ENCODE results near the gene HS3ST5. TPM values are rescaled to one million over a fixed set of nuclear protein-coding genes. Genes with fewer than 3 reads are reported as not detected.

Gene HS3ST5
- total RNA-seq, 1 experiment from 2014 or later: 8.7 TPM

DNA sequence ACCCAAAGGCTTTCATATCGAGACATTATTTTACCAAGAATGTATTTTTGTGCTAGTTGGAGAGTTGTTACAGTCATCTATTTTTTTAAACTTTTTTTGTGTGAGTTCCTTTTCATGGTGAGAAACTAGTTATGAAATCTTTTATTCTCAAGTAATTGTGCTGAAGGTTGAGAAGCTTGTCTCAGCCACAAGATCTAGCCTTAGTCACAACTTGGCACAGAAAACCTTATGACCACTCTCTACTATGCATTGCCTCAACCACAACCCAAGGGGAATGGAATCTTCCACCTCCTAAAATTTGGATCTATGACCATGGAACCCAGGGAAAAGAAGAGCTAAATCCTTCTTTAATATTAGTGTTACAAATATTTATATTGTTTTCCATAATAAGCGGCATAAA lies 58.5 kb downstream of the HS3ST5 start:
- H3K36me3 Mint-ChIP-seq: peaks cover 5% of the 10 kb centered on the region; the same call in 1 of the 2 replicates
- POLR2A ChIA-PET: no interaction called here
- CTCF ChIA-PET: no interaction called here
- DNase-seq (ENCODE audit: low spot score) (no peak), ATAC-seq (no peak)
- no peaks in the 10 kb centered on the region for H3K9me3 Mint-ChIP-seq
- no peak for TF ChIP-seq ZNF138 (CRISPR knock-in tag; conservative IDR thresholded peaks at IDR 0.05)
- no peak for TF ChIP-seq MXD4 (CRISPR knock-in tag; IDR thresholded peaks at IDR 0.05; ENCODE audit: borderline replicate concordance)
- no peak for TF ChIP-seq TCF7 (CRISPR knock-in tag; IDR thresholded peaks at IDR 0.05; ENCODE audit: low read depth)
- no peak for TF ChIP-seq TEAD1 (CRISPR knock-in tag; IDR thresholded peaks at IDR 0.05)
- no peak for TF ChIP-seq E2F4 (CRISPR knock-in tag; IDR thresholded peaks at IDR 0.05; ENCODE audit: borderline replicate concordance, low read depth)
- TF ChIP-seq ZNF425 (CRISPR knock-in tag; conservative IDR thresholded peaks at IDR 0.05): no peak
- peaks cover 55% of the 10 kb centered on the region for H3K4me1 Mint-ChIP-seq
- H3K4me3 Mint-ChIP-seq: no peak overlapping the region
- peak overlapping the region; percentile 73 for H3K27ac Mint-ChIP-seq
- no peaks in the 10 kb centered on the region for H3K27me3 Mint-ChIP-seq (ENCODE audit: low read depth)

GRCh38 chr6:114282292-114282691 lies 60.5 kb downstream of the HS3ST5 start:
- ChIA-PET CTCF (interaction anchor here (0.8 to 2.4 kb wide), 2 partner anchors 22 to 174 kb away, joined by 4 to 18 read pairs; no protein-coding TSS in a partner anchor), POLR2A (no interaction called here)
- H3K36me3 Mint-ChIP-seq: peaks cover 5% of the 10 kb centered on the region; the same call in 1 of the 2 replicates
- TF ChIP-seq, protein P1, sequence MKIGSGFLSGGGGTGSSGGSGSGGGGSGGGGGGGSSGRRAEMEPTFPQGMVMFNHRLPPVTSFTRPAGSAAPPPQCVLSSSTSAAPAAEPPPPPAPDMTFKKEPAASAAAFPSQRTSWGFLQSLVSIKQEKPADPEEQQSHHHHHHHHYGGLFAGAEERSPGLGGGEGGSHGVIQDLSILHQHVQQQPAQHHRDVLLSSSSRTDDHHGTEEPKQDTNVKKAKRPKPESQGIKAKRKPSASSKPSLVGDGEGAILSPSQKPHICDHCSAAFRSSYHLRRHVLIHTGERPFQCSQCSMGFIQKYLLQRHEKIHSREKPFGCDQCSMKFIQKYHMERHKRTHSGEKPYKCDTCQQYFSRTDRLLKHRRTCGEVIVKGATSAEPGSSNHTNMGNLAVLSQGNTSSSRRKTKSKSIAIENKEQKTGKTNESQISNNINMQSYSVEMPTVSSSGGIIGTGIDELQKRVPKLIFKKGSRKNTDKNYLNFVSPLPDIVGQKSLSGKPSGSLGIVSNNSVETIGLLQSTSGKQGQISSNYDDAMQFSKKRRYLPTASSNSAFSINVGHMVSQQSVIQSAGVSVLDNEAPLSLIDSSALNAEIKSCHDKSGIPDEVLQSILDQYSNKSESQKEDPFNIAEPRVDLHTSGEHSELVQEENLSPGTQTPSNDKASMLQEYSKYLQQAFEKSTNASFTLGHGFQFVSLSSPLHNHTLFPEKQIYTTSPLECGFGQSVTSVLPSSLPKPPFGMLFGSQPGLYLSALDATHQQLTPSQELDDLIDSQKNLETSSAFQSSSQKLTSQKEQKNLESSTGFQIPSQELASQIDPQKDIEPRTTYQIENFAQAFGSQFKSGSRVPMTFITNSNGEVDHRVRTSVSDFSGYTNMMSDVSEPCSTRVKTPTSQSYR (CRISPR knock-in tag; IDR thresholded peaks at IDR 0.05): no peak
- no peaks in the 10 kb centered on the region for H3K27me3 Mint-ChIP-seq (ENCODE audit: low read depth)
- peak overlapping the region; percentile 41 for H3K4me3 Mint-ChIP-seq
- DNase-seq (ENCODE audit: low spot score): no peak
- H3K4me1 Mint-ChIP-seq: peaks cover 67% of the 10 kb centered on the region
- no peaks in the 10 kb centered on the region for H3K9me3 Mint-ChIP-seq
- ATAC-seq: peak; percentile 60
- H3K27ac Mint-ChIP-seq: peak overlapping the region; percentile 72

DNA sequence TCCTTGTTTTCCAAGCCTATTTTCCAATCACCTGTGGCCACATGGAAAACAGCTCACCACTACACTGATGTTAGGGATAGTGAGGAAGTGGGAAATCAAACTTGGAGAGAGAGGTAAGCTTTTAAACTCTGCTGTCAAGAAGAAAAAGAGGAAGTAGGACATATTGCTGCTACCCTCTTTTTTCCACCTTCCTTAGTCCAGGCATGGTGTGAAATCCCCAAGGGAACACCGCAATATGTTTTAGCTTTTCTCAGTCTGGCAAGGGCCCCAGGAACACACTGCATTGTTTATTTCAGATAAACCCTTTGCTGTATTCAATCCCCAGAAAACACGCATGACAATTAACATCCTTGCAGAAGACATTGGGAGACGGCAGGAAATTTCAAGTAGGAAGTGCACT lies 61.3 kb downstream of the HS3ST5 start:
- TF ChIP-seq CREM (CRISPR knock-in tag; IDR thresholded peaks at IDR 0.05): no peak
- no peak for TF ChIP-seq TEAD4 (CRISPR knock-in tag; IDR thresholded peaks at IDR 0.05)
- TF ChIP-seq NR3C1 (CRISPR knock-in tag; conservative IDR thresholded peaks at IDR 0.05; ENCODE audit: low read depth): no peak
- TF ChIP-seq NR2C2 (CRISPR knock-in tag; IDR thresholded peaks at IDR 0.05): no peak
- no peak for TF ChIP-seq TP53 (CRISPR knock-in tag; IDR thresholded peaks at IDR 0.05)
- TF ChIP-seq KAT7 (CRISPR knock-in tag; IDR thresholded peaks at IDR 0.05; ENCODE audit: borderline replicate concordance): no peak
- TF ChIP-seq, protein P2, sequence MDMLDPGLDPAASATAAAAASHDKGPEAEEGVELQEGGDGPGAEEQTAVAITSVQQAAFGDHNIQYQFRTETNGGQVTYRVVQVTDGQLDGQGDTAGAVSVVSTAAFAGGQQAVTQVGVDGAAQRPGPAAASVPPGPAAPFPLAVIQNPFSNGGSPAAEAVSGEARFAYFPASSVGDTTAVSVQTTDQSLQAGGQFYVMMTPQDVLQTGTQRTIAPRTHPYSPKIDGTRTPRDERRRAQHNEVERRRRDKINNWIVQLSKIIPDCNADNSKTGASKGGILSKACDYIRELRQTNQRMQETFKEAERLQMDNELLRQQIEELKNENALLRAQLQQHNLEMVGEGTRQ (CRISPR knock-in tag; IDR thresholded peaks at IDR 0.05): no peak
- no peak for TF ChIP-seq E2F5 (CRISPR knock-in tag; IDR thresholded peaks at IDR 0.05)
- TF ChIP-seq, protein P3, sequence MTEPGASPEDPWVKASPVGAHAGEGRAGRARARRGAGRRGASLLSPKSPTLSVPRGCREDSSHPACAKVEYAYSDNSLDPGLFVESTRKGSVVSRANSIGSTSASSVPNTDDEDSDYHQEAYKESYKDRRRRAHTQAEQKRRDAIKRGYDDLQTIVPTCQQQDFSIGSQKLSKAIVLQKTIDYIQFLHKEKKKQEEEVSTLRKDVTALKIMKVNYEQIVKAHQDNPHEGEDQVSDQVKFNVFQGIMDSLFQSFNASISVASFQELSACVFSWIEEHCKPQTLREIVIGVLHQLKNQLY (CRISPR knock-in tag; IDR thresholded peaks at IDR 0.05): no peak
- TF ChIP-seq NFATC4 (CRISPR knock-in tag; IDR thresholded peaks at IDR 0.05): no peak
- TF ChIP-seq RORB (CRISPR knock-in tag; IDR thresholded peaks at IDR 0.05): no peak
- TF ChIP-seq ATF2 (CRISPR knock-in tag; IDR thresholded peaks at IDR 0.05; ENCODE audit: borderline replicate concordance, low read depth): no peak
- H3K4me3 Mint-ChIP-seq: peak overlapping the region; percentile 33
- ATAC-seq (peak; percentile 34), DNase-seq (ENCODE audit: low spot score) (no peak)
- H3K4me1 Mint-ChIP-seq: peaks cover 73% of the 10 kb centered on the region
- CTCF ChIA-PET: interaction anchor here (0.6 to 2.4 kb wide), 3 partner anchors 21 to 301 kb away, joined by 4 to 18 read pairs (median 4); no protein-coding TSS in a partner anchor
- H3K27ac Mint-ChIP-seq: peak overlapping the region; percentile 94
- peaks cover 5% of the 10 kb centered on the region; the same call in 1 of the 2 replicates for H3K36me3 Mint-ChIP-seq
- no peaks in the 10 kb centered on the region for H3K27me3 Mint-ChIP-seq (ENCODE audit: low read depth)
- POLR2A ChIA-PET: no interaction called here
- H3K9me3 Mint-ChIP-seq: no peaks in the 10 kb centered on the region

Data from WTC11 (cell line).